Skin of body (tissue), 2 donors: ENCODE data around the gene BRINP1. TPM values are rescaled to one million over a fixed set of nuclear protein-coding genes. Genes with fewer than 3 reads are reported as not detected.
A peak's percentile ranks its signal among the peaks of the same experiment; 100 is the strongest.

Source experiments
- DNase-seq: peaks from one replicate; lab custom pipeline; 2025; lab: John Stamatoyannopoulos, UW
- total RNA-seq: library from RNA; depleted of rRNA; stranded (reverse); fragments of >200 nt; gene quantifications from one replicate; pipeline ENCODE4 v1.2.3, GENCODE V29; 2014

BRINP1 gene
- total RNA-seq, 1 donor from 2014 or later: 0.59 TPM

DNA sequence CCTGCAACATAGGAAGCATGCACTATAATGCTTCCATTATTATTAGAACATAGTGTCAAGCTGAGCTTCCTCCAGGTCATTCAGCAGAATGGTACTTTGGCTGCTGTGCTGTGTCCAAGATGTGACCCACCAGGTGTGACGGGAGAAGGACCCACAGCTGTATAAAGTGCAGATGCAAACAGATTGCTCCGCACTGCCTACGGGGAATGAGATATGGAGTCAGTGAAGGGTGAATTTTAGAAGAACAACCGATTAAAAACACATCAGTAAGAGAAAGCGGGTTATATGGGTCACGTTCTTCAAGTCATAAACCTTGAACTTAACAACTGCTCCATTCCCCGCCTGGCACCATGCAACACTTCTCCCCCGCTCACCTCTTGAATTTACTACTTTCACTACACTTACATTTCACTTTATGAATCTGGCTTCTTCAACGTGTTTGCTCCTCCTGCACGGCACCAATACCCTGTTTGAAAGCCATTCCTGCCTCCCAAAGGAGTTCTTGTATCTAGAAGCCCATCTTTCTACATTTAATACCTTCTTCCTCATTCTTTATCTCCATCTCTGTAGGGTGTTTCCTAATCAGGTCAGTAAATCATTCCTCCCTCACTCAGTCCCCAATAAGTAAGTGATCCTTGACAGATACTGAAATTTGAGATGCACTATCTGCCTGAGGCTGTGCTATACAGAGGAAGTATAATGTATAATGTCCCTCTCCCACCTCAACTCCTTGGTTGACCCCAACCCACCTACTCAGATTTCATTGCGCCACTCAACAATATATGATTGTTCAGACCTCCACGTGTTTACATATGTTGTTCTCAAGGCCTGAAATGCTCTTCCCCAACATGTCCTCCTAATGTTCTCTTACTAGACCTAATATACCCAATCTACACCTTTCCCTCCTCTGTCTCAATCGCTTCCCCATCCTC lies 25.9 kb downstream of the BRINP1 start:
- no peak for DNase-seq

DNA sequence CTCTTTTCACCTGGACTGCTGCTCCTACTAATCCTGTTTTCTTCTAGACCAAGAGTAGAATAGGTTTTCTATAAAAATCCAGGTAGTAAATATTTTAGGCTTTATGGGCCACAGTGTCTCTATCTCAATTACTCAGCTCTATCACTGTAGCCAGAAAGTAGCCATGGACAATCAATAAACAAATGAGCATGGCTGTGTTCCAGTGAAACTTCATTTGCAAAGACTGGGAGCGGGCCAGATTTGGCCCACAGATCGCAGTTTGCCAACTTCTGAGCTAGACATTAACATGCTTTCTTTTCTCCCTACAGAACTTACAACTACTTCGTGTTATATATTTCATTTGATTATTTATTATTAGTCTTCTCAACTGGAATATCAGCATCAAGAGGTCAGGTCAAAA lies 30.2 kb downstream of the BRINP1 start:
- DNase-seq: no peak

DNA sequence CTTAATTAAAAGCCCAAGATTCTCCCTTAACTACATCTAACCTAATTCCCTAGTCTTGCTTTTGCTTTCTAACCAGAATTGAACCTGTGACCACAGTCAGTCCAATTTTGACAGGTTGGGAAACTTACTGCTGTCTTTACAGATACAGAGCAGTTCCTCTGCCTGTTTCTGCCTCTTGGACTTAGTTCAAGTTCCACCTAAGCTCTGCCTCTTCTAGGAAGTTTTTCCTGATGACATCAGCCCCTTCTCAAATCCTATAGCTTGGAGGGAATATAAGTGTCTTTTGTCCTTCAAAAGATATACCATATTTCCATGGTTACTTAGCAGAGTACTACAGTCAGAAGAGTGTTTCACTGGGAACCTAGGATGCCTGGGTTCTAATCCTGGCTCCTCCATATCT lies 31.7 kb downstream of the BRINP1 start:
- no peak for DNase-seq

DNA sequence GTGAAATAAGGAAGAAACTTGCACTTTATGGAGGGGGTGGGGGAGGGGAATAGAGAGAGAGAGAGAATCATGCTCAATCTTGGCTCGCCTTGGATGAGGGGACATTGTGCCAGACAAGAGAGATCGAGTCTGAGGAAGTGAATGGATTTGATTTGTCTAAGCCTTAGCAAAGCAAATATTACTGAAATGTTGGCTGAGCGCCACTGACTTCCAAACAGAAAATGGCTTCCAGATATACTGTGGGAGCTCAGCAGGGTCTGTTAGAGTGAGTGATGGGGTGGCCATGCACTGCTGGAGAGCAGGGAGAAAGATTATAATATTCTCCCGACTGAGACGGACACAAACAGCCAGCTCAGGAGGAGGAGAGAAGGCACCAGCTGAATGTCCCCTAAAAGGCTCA lies 34.5 kb downstream of the BRINP1 start:
- DNase-seq: peak; percentile 14

DNA sequence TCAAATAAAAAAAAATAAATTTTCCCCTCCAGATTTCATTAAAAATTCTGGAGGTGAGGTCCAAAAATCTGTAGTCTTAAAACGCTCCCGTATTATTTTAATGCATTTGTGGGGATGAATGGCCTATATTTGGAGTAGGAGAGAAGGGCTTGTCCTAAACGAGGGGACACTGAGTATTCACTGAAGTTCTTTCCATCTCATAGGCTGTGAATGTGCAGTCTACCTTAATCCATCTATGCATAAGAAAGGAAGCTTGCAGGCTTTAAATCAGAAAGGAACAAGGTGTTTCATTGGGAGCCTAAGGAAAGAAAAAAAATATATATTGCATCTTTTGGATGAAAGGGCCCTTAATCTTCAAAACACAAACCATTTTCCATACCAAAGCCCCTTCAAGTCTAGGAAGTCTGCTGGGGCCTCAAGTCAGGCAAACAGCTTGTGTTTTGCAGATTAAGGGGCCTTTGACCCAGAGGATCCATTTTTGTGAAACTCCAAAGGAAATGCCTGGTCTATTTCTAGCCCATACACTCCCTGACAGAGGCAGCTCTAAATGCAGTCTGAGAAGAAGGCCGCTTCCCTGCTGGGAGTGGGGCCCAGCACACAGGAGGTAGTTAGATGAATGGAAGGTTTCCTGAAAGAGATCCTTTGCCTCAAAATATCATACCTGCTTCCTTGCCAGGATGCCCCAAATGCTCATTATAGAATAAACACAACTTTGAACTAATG lies 35.6 kb downstream of the BRINP1 start:
- DNase-seq: no peak

DNA sequence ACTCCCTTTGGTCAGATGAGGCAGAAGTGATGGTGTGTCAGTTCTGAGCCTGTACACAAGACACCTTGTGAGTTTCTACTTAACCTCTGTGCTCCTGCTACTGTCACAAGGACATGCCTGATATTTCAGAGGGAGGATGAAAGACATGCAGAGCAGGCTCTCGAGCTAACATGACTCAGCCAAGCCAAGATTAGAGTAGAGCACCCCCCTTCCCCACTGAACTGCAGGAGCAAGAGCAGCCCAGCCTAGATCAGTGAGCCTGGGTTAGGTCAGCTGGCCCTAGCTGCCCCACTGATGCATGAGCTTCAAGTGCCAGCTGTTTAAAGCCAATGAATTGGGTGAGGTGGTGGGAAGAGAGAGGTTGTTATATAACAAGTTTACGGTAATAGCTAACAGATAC lies 36.7 kb downstream of the BRINP1 start:
- DNase-seq: no peak

DNA sequence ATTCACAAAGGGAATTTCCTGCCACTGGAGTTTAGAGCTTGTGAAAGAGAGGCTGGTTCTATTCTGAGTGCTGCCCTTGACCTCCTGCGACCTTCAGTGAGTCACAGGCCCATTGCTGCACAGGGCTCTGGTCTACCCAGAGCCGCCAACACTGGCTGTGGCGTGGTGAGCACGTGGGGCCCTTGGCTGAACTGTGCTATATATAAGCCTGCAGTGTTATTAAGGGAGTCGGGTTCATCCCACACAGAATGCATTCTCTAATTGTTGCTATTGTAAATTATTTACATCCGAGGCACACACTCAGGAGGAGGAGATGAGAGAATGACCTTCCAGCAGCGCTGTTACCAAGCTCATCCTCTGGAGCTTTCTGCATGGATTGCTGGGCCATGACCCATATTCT lies 47.1 kb downstream of the BRINP1 start:
- DNase-seq: no peak

DNA sequence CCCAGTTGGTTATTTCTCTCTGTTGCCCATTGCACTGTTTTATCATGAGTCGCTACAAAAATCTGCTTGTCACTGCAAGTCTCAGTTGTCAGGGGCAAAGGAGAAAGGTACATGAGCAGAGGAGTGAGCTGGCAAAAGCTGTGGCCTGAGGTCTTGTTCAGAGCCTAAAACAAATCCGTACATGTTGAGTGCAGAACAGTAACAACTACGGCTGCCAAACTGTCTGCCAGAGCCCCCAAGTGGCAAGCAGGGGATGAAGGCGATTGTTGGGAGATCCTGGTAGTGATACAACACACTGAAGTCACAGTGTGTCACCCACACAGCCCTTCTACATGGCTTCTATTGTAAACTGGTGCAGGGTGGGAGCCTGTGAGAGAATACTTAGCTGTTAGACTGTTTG lies 50.9 kb downstream of the BRINP1 start:
- DNase-seq: no peak

DNA sequence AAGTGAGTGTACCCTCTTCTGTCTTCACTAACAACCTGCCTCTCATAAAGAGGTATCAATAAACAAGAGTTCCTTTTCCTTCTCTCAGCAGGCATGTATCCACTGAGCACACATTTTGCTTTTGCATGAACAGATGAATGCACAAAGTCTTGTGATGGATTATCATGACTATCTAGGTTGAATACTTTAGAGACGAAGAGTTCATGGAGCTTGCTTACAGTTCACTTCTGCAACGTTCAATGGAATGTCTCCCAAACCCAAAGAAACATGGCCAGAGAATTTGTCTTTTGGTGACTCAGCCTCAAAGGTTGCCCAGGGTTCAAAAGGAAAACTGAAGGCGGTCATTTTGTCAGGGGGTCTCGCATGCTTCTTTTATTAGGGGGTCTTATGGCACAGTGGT lies 55.4 kb downstream of the BRINP1 start:
- no peak for DNase-seq

DNA sequence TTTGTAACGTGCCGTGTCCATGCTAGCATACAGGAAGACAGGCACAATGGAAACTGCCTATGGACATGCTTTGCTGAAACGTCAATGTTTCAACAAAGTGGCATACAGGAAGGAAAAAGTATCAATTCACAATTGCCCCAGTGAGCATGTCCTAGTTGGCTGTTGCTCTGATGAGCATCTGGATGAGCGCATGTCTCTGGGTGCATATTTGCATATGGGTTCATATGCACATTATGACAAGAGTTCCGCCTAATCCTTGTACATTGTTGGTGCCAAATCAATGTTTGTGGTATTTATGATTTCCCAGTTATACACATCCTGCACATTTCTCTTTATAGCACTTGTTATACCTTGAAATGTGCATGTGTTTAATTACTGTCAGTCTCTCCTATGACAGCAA lies 58.5 kb downstream of the BRINP1 start:
- DNase-seq: no peak

DNA sequence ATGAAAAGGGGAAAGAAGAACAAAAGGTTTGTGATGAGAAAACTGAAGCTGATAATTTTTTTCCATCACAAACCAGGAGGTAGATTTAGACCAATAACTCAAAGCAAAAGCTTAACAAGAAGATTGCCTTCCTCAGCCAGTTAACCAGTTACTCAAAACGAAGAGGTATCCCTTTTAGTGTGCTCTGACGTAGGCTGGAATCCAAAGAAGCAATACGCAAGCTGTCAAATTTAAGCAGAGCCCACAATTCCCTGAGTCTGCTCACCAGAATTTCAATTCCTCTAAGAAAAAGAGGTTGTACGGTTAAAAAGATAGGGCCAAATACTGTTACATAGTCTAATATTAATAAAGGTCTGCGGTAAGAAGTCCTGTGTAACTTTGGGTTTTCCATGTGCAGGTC lies 61.8 kb downstream of the BRINP1 start:
- DNase-seq: no peak

DNA sequence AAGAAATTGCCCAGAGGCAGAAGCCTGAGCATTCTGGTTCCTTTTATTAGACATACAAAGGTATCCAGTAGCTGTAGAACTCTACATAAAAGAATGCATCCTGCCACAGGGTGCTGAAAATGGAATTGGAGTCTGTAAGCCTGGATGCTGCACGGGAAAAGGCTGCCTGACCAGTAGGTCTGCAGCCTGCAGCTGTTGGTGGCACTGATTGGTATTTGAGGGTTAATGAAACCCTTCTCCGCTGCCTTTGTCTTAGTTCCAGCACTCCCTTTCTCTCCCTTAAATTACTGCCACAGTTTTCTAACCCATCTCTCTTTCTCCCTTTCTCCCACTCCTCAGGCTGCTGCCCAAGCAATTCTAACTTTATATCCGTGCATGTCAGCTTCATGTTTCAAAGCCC lies 64.7 kb downstream of the BRINP1 start:
- DNase-seq: no peak

DNA sequence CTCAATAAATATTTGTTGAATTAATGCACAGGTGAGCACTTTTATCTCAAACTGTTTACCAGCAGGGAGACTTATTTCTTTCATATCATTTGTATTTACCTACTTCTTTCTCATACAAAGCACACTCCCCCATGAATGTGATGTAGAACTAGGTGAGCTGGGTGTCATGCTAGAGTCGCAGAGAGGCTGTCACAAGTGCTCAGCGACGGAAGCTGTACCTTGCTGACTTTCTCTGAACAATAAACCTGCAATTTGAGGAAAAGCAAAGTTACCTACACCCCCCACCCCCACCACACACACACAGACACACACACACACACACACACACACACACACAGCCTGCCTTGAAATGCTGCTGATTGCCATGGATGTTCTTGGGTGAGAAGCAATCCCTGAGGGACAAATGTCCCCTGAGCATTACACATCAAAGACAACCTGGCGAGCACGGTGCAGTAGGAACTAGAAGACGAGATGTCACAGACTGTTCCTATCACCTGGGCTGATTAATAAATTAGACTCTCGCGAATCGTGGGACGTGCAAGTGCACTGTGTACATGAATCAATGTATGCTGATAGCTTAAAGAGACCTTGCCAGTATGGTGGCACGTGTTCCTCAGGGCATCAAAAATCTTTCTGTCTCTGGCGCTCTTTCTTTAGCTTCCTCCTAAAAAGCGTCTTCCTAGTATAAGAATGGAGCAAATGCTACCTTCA lies 66.1 kb downstream of the BRINP1 start:
- no peak for DNase-seq

DNA sequence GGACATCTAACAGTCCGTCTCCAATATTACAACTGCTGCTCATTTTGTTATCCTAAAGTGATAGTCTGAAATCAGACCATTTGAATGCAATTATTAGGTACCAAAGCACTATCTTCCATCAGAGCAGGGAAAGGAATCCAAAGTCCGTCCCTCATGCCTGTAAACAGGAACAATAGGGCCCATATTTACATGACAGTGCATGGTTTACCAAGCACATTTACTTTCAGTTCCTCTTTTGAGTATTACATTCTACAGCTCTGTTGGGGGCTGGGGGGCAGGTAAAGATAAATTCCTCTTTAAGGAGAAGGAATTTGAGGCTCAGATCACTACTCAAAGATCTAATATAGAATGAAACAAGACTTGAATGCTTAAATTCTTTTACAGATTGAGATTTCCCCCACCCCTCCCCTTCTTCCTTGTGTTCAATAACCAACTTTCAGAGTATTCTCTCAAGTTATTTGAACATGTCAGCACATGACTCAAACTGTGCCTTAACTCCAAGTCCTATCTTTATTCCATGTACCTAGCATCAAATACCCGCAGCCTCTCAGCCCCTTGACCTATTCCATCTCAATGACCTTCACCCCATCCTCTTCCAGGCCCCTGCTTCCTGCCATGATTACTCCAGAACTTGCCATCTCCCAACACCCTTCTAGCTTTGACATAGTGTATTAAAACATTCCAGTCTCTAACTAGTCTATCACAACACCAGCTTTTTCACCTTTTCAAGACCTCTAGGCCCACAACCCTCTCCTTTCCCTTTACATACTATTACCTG lies 71.0 kb downstream of the BRINP1 start:
- no peak for DNase-seq

DNA sequence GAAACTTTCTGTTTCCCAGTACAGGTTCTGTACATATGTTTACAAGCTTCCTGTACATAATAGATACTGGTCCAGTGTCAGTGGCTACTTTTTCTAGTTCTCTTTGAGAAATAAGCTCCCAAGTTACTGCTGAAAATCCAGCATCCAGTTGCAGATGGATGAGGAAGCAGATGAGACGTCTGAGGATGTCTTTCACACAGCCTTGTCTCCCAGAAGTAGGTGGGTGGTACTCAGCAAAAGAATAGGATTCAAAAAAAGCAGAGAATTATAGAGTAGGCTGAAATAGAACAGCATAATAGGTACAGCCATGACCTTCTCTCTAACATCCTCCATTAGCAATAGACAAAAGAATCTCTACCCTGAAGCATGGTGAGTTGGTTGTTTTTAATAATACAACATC lies 77.7 kb downstream of the BRINP1 start:
- DNase-seq: no peak

DNA sequence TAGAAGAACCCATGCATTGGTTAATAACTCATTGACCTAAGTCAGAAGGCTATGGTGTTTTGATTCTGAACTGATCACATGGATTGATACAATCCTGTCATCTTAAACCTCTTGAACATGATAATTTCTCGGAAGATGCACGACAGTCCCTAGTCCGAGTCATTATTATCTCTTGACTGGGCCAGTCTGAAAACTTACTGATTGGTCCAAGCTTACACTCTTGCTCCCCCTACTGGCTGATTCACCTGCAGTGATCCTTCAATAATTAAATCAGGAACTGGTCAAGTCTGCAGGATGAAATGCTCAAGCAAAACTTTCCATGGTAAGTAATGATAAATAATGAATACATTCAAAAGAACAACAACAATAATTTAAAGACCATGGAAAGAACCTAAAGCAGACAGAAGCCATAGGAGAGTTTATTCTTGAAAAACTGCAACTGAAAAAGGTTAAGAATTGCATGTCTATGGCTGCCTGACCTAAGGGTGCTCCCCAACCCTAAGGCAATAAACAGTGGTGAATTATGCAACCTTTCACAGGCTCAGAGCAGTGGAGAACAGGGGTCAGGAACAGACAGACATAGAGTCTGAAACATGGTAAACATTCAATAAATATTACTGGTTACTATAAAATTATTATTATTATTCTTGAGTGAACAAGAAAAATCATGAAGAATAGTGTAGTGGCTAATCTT lies 79.3 kb downstream of the BRINP1 start:
- peak; percentile 9 for DNase-seq

DNA sequence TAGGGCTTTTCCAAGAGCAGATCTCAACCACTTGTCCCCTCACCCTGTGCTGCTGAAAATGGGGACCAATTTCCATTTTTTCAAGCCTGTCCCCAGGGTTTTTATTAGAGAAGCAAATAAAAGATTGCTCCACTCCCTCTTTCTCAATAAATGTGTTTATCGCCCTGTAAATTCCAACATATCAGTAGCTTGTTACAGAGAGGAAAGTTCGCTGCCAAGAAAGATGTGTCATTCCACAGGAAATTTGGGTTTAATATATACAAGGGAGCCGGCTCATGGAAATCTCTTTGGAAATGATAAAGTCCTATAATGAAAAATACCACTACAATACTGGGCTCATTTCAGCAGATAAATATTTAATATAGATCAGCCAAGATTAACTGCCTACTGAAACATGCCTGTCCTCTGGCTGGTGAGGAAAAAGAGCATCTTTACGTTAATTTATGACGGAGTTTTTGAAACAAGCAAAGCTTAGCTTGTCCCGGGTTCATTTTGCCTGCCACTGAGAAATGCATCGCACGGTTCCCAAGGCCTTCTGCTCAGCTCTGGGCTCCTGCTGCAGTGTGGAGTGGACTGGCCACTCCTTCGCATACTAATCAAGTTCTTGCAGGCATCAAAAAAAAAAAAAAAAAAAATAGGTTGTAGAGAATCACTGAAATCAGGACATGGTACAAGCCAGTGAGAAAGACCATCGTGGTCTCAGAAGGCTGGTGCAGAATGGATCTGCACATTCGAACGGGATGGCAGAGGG lies 84.5 kb downstream of the BRINP1 start:
- peak; percentile 21 for DNase-seq

DNA sequence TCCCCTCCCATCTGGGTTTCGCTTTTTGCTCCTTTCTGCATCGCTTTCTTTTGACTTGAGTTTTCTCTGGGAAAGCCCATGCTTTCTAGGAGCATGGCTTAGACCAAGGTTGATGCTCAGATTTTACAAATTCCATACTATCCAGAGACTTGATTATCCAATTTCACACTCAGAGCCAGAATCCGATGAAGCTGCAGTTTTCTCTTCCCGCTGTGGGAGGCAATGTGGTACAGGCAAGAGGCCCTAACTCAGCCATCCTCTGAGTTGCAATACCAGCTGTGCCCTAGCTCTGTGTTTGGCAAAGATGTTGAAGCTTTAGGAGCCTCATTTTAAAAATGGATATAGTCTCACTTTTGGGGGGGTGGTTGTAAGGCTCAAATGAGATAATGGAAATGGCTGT lies 85.1 kb downstream of the BRINP1 start:
- DNase-seq: no peak

DNA sequence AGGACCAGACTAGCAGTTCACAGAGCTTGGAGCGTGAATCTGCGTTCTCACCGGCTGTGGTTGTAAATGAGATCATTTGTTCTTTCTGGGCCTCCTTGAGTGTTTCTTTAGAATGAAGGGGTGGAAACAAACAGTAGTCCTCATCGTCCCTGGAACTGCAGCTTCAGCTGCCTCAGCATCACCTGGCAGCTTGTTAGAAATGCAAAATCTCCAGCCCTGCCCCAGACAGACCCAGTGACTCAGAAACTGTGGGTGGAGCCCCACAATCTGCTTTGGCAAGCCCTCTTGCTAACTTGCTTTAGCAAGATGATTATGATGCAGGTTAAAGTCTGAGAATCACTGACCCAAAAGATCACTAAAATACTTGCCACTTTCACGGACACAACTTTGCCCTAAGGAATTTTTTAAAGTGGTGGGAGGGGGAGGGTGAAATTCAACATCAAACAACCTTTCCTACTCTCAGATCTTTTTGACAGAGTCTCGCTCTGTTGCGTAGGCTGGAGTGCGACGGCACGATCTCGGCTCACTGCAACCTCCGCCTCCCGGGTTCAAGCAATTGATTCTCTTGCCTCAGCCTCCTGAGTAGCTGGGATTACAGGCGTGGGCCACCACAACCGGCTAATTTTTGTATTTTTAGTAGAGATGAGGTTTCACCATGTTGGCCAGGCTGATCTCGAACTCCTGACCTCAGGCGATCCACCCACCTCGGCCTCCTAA lies 86.0 kb downstream of the BRINP1 start:
- DNase-seq: no peak
